IPS-15b (cell line): Measurements from ENCODE around the gene MYO1F.
A peak's percentile ranks its signal among the peaks of the same experiment; 100 is the strongest.

Experiments used
- H3K27me3 ChIP-seq: one replicate; pipeline ENCODE4 v1.6.1; 2013; ENCODE audit warnings: low read length; ENCODE audit not compliant: control insufficient read depth, insufficient read depth
- H3K36me3 ChIP-seq: one replicate; pipeline ENCODE4 v1.6.1; 2013; ENCODE audit warnings: low read length; ENCODE audit not compliant: control insufficient read depth, insufficient read depth
- H3K4me1 ChIP-seq: one replicate; pipeline ENCODE4 v1.6.1; 2013; ENCODE audit warnings: mild to moderate bottlenecking, low read length; ENCODE audit not compliant: control insufficient read depth, insufficient read depth
- H3K4me3 ChIP-seq: one replicate; pipeline ENCODE4 v1.5.1; 2013; ENCODE audit warnings: low read depth, low read length
- H3K9ac ChIP-seq: one replicate; pipeline ENCODE4 v1.6.1; 2013; ENCODE audit warnings: low read depth, mild to moderate bottlenecking, low read length
- H3K9me3 ChIP-seq: one replicate; pipeline ENCODE4 v1.6.1; 2013; ENCODE audit warnings: mild to moderate bottlenecking, low read length; ENCODE audit not compliant: control insufficient read depth, insufficient read depth

The MYO1F gene

DNA sequence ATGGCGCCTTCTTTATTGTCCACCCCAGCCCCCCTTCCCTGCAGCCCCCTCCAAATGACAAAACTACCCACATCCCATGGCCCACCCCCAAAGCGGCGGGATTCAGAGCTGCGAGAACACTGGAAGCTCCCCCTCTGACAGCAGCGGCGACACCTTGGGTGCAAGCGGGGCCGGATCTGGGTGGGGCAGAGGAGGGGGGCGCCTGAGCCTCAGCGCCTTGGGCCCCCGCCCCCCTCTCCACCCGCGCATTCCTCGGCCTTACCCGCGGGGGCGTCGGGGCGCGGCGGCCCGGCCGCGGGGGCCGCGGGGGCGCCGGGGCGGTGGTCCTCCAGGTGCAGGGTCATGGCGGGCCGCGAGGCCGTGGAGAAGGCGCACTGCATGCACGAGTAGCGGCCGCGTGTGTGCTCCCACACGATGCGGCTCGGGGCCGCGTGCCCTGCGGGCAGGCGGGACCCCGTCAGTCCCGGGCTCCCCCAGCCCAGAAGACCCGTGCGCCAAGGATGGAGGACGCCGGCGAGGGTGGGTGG lies 66.6 kb downstream of the MYO1F start:
- H3K4me3 ChIP-seq: no peak overlapping the region
- no peaks in the 10 kb centered on the region for H3K27me3 ChIP-seq
- peaks cover 4% of the 10 kb centered on the region for H3K4me1 ChIP-seq

DNA sequence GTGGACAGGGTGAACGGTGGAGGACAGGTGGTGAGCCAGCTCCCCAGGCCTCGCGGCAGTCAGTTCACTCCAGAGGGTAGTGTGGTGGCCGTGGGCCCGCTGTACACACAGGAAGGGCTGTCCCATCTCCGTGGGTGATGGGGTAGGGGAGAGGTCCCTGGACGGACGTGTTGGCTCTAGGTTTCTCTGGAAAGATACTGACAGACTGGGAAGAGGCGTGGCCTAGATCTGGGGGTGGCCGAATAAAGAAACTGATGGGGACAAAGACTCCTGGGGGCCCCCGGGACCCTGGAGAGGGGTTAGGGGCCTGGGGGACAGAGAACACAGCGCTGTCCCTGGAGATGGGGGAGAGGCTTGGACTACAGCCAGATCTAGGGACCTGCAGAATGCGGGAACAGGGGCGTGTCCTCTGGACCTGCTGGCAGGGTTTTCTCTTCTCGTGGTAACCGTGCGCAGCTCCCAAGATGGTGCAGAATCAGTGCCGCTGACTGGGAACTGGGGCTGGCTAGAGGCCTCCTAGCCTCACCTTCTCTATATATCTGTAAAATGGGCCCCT lies 70.8 kb downstream of the MYO1F start:
- Histone ChIP-seq H3K27me3 (no peaks in the 10 kb centered on the region), H3K9me3 (no peaks in the 10 kb centered on the region), H3K9ac (no peak overlapping the region), H3K4me1 (no peaks in the 10 kb centered on the region), H3K4me3 (peak overlapping the region; percentile 73), H3K36me3 (peaks cover 4% of the 10 kb centered on the region)

More for the DNA sequence above, 66.6 kb downstream of the MYO1F start:
- Histone ChIP-seq H3K9me3 (no peaks in the 10 kb centered on the region), H3K36me3 (peaks cover 4% of the 10 kb centered on the region), H3K9ac (no peak overlapping the region)

DNA sequence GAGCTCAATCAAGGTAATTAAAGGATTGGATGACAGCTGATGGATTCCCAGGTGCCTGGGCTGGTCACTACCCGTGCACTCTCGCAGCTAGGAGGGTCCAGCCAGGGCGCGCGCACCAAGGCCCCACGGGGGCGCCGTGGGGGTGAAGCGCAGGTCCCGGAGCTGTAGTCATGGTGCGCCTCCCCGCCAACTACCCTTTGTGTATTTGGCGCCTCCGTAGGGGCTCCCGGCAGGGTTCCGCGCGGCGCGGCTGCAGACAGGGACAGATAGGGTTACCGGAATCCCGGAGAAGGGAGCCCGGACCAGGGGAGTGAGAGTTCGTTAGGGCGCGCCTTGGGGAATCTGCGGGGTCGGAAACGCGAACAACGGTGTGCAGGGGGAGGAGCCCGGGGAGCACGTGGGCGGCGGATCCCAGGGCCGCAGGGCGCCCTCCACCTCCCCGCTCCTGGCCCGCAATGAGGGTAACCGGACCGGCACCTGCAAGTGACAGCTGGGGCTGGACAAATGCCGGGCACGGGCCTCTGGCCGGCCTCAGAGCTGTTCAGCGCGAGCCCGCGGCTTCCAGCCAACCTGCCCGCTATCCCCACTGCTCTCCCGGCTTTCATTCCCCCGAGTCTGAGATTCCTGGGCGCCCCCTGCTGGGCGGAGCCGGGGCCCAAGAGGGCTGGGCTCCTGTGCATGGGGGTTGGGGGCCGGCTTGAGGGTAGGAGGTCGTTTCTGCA lies 71.4 kb downstream of the MYO1F start:
- Histone ChIP-seq H3K9me3 (no peaks in the 10 kb centered on the region), H3K36me3 (no peaks in the 10 kb centered on the region), H3K4me3 (peak overlapping the region; percentile 73), H3K27me3 (no peaks in the 10 kb centered on the region), H3K9ac (peak overlapping the region; percentile 54), H3K4me1 (no peaks in the 10 kb centered on the region)

DNA sequence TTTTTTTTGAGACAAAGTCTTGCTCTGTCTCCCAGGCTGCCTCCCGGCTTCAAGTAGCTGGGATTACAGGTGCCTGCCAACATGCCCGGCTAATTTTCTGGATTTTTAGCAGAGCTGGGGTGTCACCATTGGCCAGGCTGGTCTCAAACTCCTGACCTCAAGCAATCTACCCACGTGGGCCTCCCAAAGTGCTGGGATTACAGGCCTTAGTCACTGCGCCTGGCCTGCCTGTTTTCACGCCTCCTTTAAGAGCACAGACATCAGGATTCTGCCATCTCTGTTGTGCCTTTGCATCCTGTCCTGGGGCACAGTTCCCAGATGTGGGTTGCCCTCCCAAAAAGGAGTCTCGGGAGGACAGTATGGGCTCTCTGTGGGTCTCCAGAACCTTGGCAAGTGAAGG lies 72.3 kb downstream of the MYO1F start:
- H3K4me3 ChIP-seq: no peak overlapping the region

DNA sequence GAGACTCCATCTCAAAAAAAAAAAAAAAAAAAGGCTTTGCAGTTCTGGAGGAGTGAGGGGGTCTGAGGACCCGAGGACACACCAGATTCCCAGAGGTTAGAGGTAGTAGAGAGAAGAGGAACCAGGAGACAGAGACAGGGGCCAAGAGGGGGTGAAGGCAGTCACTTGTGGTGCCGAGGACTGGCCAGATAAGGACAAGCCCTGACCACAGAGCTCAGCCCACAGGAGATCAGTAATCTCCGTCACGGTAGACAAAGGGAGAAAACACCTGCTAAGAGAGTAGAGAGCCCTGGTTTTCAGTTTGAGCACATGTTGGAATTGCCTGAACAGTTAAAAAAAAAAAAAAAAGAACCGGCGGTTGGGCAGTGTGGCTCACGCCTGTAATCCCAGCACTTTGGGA lies 73.1 kb downstream of the MYO1F start:
- Histone ChIP-seq H3K4me1 (no peaks in the 10 kb centered on the region), H3K9me3 (no peaks in the 10 kb centered on the region), H3K9ac (no peak overlapping the region), H3K27me3 (no peaks in the 10 kb centered on the region), H3K36me3 (no peaks in the 10 kb centered on the region), H3K4me3 (no peak overlapping the region)

More for the DNA sequence above, 72.3 kb downstream of the MYO1F start:
- H3K36me3 ChIP-seq: no peaks in the 10 kb centered on the region
- no peaks in the 10 kb centered on the region for H3K27me3 ChIP-seq
- no peak overlapping the region for H3K9ac ChIP-seq
- H3K4me1 ChIP-seq: no peaks in the 10 kb centered on the region
- H3K9me3 ChIP-seq: no peaks in the 10 kb centered on the region

DNA sequence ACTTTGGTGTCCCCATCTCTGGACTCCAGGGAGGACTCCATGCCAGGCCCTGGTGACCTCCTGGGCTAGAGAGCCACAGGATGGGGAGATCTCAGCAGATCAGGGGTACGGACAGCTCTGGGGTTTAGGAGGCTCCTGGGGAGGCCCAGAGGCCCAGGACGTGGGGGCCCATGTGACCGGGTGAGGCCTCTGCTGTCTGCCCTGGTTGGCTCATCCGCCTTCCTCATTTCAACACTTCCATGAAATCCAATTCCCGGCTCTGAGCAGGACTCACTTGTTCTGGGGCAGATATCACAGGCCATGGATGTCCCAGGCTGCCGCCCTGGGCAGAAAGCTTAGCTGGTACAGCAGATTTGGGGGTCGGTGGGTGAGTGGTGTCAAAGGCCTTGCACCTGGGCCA lies 73.7 kb downstream of the MYO1F start:
- H3K4me1 ChIP-seq: no peaks in the 10 kb centered on the region
- H3K9me3 ChIP-seq: no peaks in the 10 kb centered on the region
- no peaks in the 10 kb centered on the region for H3K36me3 ChIP-seq
- H3K4me3 ChIP-seq: no peak overlapping the region
- no peak overlapping the region for H3K9ac ChIP-seq
- H3K27me3 ChIP-seq: no peaks in the 10 kb centered on the region

DNA sequence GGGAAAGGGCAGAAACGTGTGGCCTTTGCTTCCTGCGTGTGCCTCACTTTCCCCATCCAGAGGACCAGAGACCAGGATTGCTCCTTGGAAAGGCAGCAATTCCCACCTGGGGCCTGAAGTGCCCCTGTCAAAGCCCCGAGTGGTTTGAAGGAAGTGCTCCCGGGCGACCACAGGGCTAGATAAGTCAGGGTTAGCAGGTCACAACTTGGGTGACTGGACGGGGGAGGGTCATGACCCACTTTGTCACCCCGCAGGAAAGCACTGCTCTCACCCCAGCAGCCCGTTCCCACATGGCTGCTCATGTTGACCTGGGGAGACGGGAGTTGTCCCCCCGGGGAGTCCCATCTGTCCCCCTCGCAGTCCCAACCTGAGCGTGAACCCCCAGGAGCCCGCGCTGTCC lies 75.3 kb downstream of the MYO1F start:
- Histone ChIP-seq H3K4me3 (no peak overlapping the region), H3K27me3 (no peaks in the 10 kb centered on the region), H3K9ac (no peak overlapping the region), H3K36me3 (no peaks in the 10 kb centered on the region), H3K9me3 (no peaks in the 10 kb centered on the region), H3K4me1 (no peaks in the 10 kb centered on the region)

DNA sequence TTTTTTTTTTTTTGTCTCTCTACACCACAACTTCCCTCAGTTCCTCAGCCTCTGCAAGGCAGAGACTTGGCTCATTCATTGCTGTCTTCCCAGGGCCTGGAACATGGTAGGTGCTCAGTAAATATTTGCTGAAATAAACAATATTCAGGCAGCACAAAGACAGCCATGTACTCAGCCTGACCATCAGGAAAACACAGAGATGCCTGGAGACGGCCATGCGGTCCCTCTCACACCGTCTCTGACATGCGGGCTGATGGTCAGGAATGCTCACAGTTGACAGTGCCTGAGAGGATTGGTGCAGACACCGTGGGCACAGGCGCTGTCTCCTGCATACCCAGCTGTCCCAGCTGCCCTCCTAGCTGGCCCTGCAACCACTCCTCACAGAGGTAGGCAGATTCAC lies 75.7 kb downstream of the MYO1F start:
- H3K9me3 ChIP-seq: no peaks in the 10 kb centered on the region

DNA sequence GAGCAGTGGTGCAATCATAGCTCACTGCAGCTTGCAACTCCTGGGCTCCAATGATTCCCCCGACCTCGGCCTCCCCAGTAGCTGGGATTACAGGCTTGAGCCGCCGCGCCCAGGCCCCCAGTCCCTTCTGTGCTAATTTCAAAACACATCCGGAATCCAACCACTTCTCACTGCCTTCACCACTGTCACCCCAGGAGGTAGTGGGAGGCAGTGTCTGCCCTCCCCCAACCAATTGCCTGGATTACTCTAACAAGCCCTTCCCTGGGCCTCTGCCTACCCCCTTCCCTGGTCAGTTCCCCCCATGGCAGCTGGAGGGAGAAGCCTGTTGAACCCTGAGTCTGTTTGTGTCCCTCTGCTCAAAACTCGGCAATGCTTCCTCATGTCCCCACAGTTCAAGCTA lies 77.1 kb downstream of the MYO1F start:
- Histone ChIP-seq H3K36me3 (no peaks in the 10 kb centered on the region), H3K9me3 (no peaks in the 10 kb centered on the region), H3K4me1 (no peaks in the 10 kb centered on the region), H3K27me3 (no peaks in the 10 kb centered on the region), H3K9ac (peak overlapping the region; percentile 54), H3K4me3 (no peak overlapping the region)

More for the DNA sequence above, 75.7 kb downstream of the MYO1F start:
- H3K4me1 ChIP-seq: no peaks in the 10 kb centered on the region
- no peaks in the 10 kb centered on the region for H3K36me3 ChIP-seq
- H3K27me3 ChIP-seq: no peaks in the 10 kb centered on the region
- H3K9ac ChIP-seq: no peak overlapping the region
- H3K4me3 ChIP-seq: no peak overlapping the region

DNA sequence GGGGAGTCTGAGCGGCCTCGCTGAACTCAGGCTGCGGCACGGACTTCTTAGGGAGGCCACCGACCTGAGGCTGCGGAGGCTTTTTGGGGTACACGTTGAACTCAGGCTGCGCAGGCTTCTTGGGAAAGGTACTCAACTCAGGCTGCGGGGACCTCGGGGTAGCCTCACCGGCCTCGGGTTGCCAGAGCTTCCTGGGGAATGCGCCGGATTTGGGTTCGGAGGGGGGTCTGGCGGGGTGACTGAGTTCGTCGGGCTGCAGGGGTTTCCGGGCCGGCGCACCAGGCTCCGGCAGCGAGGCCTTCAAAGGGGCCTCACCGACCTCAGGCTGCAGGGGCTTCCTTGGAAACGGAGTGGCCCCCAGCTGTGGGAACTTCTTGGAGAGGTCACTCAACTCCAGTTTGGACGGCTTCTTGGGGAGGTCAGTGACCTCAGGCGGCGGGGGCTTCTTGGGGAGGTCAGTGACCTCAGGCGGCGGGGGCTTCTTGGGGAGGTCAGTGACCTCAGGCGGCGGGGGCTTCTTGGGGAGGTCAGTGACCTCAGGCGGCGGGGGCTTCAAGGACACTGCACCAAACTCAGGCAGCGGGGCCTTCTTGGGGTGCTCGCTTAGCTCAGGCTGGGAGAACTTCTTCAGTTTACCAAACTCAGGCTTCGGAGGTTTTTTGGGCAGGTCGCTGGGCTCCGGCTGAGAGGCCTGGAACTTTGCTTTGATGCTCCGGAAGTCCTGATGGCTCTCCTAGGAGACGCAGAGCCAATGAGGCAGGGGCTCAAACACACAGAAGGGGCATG lies 78.0 kb downstream of the MYO1F start:
- no peaks in the 10 kb centered on the region for H3K27me3 ChIP-seq
- H3K9me3 ChIP-seq: no peaks in the 10 kb centered on the region
- no peaks in the 10 kb centered on the region for H3K36me3 ChIP-seq
- no peak overlapping the region for H3K9ac ChIP-seq
- H3K4me3 ChIP-seq: no peak overlapping the region
- H3K4me1 ChIP-seq: no peaks in the 10 kb centered on the region

DNA sequence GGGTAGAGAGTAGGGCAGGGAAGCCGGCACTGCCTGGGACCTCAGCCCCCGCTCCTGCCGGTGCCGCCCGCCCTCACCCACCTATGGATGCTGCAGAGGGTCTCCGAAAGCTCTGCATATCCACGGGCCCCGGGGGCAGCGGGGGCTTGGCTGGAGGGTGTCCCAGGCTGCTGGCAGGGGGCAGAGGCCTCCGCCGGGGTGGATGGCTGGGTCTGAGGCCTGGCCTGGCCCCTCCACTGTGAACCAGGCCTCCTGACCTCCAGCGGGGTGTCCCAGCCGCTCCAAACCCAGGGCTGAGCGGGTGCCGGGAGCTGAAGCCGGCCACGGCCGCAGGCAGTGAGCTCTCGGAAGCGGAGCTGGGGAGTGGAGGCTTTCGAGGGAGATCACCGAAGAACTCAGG lies 78.9 kb downstream of the MYO1F start:
- H3K36me3 ChIP-seq: no peaks in the 10 kb centered on the region
- H3K4me3 ChIP-seq: no peak overlapping the region
- no peaks in the 10 kb centered on the region for H3K9me3 ChIP-seq
- no peaks in the 10 kb centered on the region for H3K27me3 ChIP-seq
- H3K4me1 ChIP-seq: no peaks in the 10 kb centered on the region
- H3K9ac ChIP-seq: no peak overlapping the region
